ENCODE measurements around the gene FAM163A. TPM values are rescaled to one million over a fixed set of nuclear protein-coding genes. Genes with fewer than 3 reads are reported as not detected.
A peak's percentile ranks its signal among the peaks of the same experiment; 100 is the strongest.
"Not testable (repeated sequence)": the region's sequence is repeated elsewhere in the genome, so short reads cannot be mapped to it uniquely, and the experiment has no call there.

FAM163A gene
- total RNA-seq = 0.17 and 0.21 TPM in 2 replicates

DNA sequence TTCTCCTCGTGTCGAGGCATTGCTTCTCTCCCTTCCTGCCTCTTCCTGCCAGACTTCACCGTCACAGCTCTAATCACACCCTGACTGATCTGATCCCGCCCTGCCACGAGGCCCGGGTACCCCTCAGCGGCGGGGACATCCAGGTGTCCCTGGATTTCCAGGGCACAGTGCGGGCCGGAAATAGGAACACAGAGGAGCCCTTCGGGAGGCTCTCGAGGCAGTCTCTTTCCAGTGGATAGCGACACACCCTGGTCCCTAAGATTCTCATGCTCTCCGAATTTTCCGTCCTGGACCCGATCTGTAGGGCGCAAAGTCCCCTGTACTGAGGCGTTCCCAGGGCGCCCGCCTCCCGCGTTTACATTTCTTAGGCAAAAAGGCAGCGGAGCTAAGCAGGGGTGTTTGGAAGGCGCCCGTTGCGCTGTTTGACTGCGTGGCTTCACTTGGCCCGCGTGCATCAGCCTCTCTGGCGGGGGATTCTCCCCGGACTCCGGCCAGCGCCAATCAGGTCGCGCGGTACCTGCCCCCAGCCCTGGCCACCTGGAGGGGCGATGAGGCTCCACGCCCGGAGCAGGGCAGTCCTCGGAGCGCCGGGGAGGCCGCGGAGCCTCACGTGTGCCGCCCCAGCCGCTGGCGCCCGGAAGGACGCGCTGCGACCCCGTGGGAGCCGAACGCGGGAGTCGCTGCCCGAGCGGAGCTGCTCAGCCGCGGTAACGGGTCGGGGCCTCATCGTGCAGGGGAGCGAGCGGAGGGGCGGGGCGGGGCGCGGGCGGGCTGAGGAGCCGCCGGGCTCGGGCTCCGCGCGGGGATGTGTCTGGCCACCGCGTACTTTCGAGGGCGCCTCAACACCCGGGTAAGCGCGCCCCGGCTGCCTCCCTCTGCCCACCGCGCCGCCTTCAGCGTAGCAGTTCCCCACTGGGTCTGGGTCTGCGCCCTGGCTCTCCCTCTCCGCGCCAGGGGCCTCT lies at the start of gene FAM163A:
FAM163A (plus strand) TSS at position 575 of the 962 bp plus-strand sequence. CDS start 69,807 bp downstream, outside the sequence.
- TF ChIP-seq, protein P1, sequence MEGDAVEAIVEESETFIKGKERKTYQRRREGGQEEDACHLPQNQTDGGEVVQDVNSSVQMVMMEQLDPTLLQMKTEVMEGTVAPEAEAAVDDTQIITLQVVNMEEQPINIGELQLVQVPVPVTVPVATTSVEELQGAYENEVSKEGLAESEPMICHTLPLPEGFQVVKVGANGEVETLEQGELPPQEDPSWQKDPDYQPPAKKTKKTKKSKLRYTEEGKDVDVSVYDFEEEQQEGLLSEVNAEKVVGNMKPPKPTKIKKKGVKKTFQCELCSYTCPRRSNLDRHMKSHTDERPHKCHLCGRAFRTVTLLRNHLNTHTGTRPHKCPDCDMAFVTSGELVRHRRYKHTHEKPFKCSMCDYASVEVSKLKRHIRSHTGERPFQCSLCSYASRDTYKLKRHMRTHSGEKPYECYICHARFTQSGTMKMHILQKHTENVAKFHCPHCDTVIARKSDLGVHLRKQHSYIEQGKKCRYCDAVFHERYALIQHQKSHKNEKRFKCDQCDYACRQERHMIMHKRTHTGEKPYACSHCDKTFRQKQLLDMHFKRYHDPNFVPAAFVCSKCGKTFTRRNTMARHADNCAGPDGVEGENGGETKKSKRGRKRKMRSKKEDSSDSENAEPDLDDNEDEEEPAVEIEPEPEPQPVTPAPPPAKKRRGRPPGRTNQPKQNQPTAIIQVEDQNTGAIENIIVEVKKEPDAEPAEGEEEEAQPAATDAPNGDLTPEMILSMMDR (IDR thresholded peaks at IDR 0.05; ENCODE audit: insufficient read depth, low read length, poor library complexity, severe bottlenecking) = no peak
- H3K4me3 ChIP-seq (ENCODE audit: low read depth, low read length) = no peak within 1 kb of the TSS
- H3K27me3 ChIP-seq (ENCODE audit: control insufficient read depth, insufficient read depth, low read length) = peaks cover 38% of the 10 kb centered on the region
- no peak for DNase-seq (ENCODE audit: low read depth)
- H3K36me3 ChIP-seq (ENCODE audit: control insufficient read depth, insufficient read depth, low read length) = no peaks in the 10 kb centered on the region

DNA sequence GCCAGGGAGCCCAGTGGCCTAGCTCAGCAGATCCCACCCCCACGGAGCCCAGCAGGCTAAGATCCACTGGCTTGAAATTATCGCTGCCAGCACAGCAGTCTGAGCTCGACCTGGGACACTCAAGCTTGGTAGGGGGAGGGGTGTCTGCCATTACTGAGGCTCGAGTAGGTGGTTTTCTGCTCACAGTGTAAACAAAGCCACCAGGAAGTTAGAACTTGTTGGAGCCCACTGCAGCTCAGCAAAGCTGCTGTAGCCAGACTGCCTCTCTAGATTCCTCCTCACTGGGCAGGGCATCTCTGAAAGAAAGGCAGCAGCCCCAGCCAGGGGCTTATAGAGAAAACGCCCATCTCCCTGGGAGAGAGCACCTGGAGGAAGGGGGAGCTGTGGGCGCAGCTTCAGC lies 48.6 kb upstream of the FAM163A start:
- not testable (repeated sequence) for H3K36me3 ChIP-seq (ENCODE audit: control insufficient read depth, insufficient read depth, low read length); H3K27me3 ChIP-seq (ENCODE audit: control insufficient read depth, insufficient read depth, low read length); DNase-seq (ENCODE audit: low read depth); H3K4me3 ChIP-seq (ENCODE audit: low read depth, low read length)

DNA sequence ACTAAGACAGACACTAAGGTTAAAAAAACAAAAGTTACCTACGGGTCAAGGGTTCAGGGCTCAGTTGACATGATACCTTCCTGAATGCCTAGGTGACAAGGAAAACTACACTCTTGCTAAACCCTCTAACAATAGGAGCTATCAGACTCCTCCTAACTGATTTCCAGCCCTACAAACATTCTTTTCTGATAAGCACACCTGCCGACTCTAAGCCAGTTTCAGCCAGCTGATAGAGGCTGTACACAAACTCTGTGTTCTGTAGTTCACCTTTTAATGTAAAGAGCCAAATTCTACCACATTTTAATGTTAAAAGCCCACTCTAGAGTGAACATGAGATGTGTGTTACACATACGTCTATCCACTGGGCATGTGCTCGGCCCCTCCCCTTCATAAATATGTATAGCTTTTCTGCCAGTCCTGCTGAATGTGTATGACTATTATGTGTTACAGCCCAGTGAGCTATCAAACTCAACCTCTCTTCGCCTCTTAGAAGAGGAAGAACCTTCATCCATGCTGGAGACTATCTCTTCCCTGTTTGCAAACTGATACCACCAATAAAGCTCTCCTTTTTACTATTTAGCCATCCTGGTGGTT lies 40.0 kb upstream of the FAM163A start:
- Histone ChIP-seq H3K27me3 (ENCODE audit: control insufficient read depth, insufficient read depth, low read length) (no peaks in the 10 kb centered on the region), H3K4me3 (ENCODE audit: low read depth, low read length) (no peak overlapping the region), H3K36me3 (ENCODE audit: control insufficient read depth, insufficient read depth, low read length) (no peaks in the 10 kb centered on the region)
- DNase-seq (ENCODE audit: low read depth) = no peak
- TF ChIP-seq, protein P1 (IDR thresholded peaks at IDR 0.05; ENCODE audit: insufficient read depth, low read length, poor library complexity, severe bottlenecking) = no peak

DNA sequence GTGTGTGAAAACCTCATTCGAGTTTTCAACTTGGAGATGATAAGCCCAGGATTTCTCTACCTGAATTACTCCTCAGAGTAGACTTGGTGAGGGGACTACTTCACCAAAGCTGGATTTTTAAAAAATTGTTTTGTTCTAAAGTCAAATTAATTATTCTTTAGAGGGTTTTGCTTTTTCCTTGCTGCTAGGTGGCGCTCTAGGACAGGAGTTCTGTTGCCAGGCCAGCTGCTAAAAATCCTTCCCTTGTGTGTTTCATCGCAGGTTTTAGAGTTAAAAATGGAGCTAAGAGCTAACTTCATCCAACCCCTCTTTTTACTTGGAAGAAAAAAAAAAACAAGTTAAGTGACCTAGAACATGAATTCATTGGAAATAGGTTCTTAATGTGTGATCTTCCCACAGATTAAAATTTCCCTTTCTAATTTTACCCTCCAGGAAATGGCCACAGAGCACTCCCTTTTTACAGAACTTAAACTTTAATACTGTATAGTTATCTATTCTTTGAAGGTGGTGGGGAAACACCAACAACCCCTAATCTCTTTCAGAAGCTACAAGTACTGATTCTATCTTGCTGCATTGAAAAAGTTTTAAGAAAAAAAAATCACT lies 36.7 kb upstream of the FAM163A start:
- DNase-seq (ENCODE audit: low read depth) = no peak
- TF ChIP-seq, protein P1 (IDR thresholded peaks at IDR 0.05; ENCODE audit: insufficient read depth, low read length, poor library complexity, severe bottlenecking) = peak; percentile 71
- Histone ChIP-seq H3K36me3 (ENCODE audit: control insufficient read depth, insufficient read depth, low read length) (no peaks in the 10 kb centered on the region), H3K4me3 (ENCODE audit: low read depth, low read length) (no peak overlapping the region), H3K27me3 (ENCODE audit: control insufficient read depth, insufficient read depth, low read length) (no peaks in the 10 kb centered on the region)

DNA sequence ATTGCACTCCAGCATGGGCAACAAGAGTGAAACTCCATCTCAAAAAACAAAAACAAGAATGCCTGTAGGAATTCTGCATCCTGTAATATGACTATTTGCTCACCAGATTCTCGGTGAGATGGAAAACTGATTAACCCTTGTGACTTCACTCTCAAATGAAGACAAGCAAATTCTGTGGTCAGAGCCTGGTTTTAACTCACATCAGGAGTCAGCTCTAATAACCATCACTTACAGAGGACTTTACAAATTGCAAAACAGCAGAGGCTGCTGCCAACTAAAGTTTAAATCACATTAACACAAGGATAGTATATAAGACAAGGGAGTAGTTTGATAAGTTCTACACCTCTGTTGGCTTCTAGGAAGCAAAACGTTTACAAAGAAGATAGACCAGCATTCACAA lies 35.7 kb upstream of the FAM163A start:
- TF ChIP-seq, protein P1 (IDR thresholded peaks at IDR 0.05; ENCODE audit: insufficient read depth, low read length, poor library complexity, severe bottlenecking) = no peak

More for the DNA sequence above, 35.7 kb upstream of the FAM163A start:
- no peak overlapping the region for H3K4me3 ChIP-seq (ENCODE audit: low read depth, low read length)
- H3K27me3 ChIP-seq (ENCODE audit: control insufficient read depth, insufficient read depth, low read length) = no peaks in the 10 kb centered on the region
- DNase-seq (ENCODE audit: low read depth) = no peak
- H3K36me3 ChIP-seq (ENCODE audit: control insufficient read depth, insufficient read depth, low read length) = no peaks in the 10 kb centered on the region
